Motor neuron (in vitro differentiated cells): ENCODE results near the gene CPAMD8. TPM values are rescaled to one million over a fixed set of nuclear protein-coding genes. Genes with fewer than 3 reads are reported as not detected.
A peak's percentile ranks its signal among the peaks of the same experiment; 100 is the strongest.

ENCODE experiments used
- ATAC-seq, 8 experiments: fragments of 200-7000 bp; cut with Tn5 transposase; replicated peaks in 6 of 8; 2 replicates each; pipeline ENCODE4 v1.8.0; 2021; ENCODE audit warnings: mild to moderate bottlenecking in 8 of 8, moderate library complexity in 8 of 8
- H3K27ac ChIP-seq, 2 donors: fragments of 250-450 bp; sonication (Bioruptor Pico); 2 replicates each; pipeline ENCODE4 v1.9.0; 2021; ENCODE audit warnings: antibody characterized with exemption in 2 of 2, mild to moderate bottlenecking in 2 of 2, moderate library complexity in 1 of 2
- H3K4me1 ChIP-seq, 2 donors: fragments of 250-450 bp; sonication (Bioruptor Pico); replicated peaks in 1 of 2; 2 replicates each; pipeline ENCODE4 v1.6.1; 2021; ENCODE audit warnings: antibody characterized with exemption in 2 of 2, mild to moderate bottlenecking in 2 of 2, moderate library complexity in 1 of 2
- H3K4me3 ChIP-seq, 5 donors: fragments of 250-450 bp; sonication (Bioruptor Pico); 2 replicates each; pipeline ENCODE4 v1.9.0; 2021; ENCODE audit warnings: antibody characterized with exemption in 5 of 5, mild to moderate bottlenecking in 5 of 5, moderate library complexity in 4 of 5
- WGBS, 10 experiments: fragments of 450-650 bp; shearing (Covaris generic); methylation state at CpG; one replicate each; pipeline ENCODE4 v1.0.0; 2022; 5-methylcytosine and 5-hydroxymethylcytosine counted together
- in situ Hi-C, 9 experiments: fragments of 400-800 bp; cut with MboI; loops; one replicate each; pipeline ENCODE4 v1.15.0; 2021; ENCODE audit warnings: low sequenced_read_pairs in 9 of 9, low pct_unique_long_range_greater_than_20kb in 2 of 9; ENCODE audit not compliant: unreplicated experiment in 9 of 9
- total RNA-seq, 8 experiments: library from RNA; unstranded; fragments of 300-600 nt; gene quantifications; 2 replicates each; pipeline versions ENCODE4 v1.2.3 to v1.2.4, GENCODE V29; 2022

Gene CPAMD8
- total RNA-seq, 8 experiments from 2014 or later = 0.36 to 6.5 (median 3.6) TPM

DNA sequence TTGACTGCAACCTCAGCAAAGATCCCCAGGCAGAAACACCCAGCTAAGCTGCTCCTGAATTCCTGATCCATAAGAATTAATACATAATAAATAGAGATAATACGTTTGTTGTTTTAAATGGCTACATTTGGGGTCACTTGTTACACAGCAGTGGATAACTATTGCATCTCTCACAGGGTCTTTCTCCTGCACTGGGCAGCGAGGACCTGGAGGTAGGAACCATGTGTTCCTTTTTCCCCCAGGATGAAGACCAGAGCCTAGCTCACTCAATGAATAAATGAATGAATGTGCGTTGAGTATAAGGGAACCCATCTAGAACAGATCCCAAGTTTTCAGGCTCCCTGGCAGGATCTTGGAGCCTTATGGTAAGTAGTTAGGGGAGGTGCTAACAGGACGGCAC is 107.1 kb downstream of the CPAMD8 start:
- 10 to 90% (median 68%) methylated on average over 1 to 4 of the region's 4 CpGs; no CpG with 5 or more reads in 3 of the 10 experiments for WGBS, 10 experiments
- ATAC-seq = no peak
- Histone ChIP-seq H3K4me1 (no peaks in the 10 kb centered on the region), H3K4me3 (no peak overlapping the region), H3K27ac (no peak overlapping the region)
- in situ Hi-C loops = no loop called here

- Histone ChIP-seq H3K4me1 (no peaks in the 10 kb centered on the region), H3K27ac (no peak overlapping the region), H3K4me3 (no peak overlapping the region)
- no peak for ATAC-seq
- 42 to 100% (median 83%) methylated on average over 2 to 6 of the region's 7 CpGs; no CpG with 5 or more reads in 1 of the 10 experiments for WGBS, 10 experiments
- in situ Hi-C loops = no loop called here
Observed at GRCh38 chr19:16917401-16917800, 109.2 kb downstream of the CPAMD8 start.

- Histone ChIP-seq H3K4me1 (no peaks in the 10 kb centered on the region), H3K27ac (no peak overlapping the region), H3K4me3 (no peak overlapping the region)
- WGBS, 10 experiments = 11 to 88% (median 63%) methylated on average over 1 to 3 of the region's 3 CpGs; no CpG with 5 or more reads in 2 of the 10 experiments
- no peak for ATAC-seq
- in situ Hi-C loops = no loop called here
Observed at GRCh38 chr19:16915734-16916133, 110.9 kb downstream of the CPAMD8 start.

DNA sequence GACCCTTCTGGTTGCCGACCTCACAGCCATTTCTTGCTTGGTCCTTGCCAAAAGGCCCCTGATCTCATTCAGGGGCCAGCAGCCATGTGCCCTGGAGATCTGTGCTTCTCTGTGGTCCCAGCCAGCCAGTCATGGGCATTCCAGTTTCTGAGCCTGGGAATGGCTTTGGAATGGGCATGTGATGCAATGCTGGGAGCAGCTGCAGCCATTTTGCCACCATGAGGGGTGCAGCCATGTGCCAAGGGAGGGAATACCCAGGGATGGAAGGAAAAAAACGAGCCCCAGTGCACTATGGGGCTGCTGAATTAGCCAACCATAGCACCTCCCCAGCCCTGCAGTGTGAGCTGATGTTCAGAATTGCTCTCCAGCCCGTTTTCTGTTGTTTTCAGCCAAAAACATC is 111.5 kb downstream of the CPAMD8 start:
- Histone ChIP-seq H3K4me3 (no peak overlapping the region), H3K4me1 (no peaks in the 10 kb centered on the region), H3K27ac (no peak overlapping the region)
- in situ Hi-C loops = no loop called here
- no peak for ATAC-seq
- 0 to 83% (median 25%) methylated on average over 1 to 2 of the region's 3 CpGs; no CpG with 5 or more reads in 3 of the 10 experiments for WGBS, 10 experiments

- H3K4me3 ChIP-seq = no peak overlapping the region
- in situ Hi-C loops = no loop called here
- 0% methylated on average over 1 of the region's 11 CpGs; no CpG with 5 or more reads in 9 of the 10 experiments for WGBS, 10 experiments
- H3K27ac ChIP-seq = no peak overlapping the region
- H3K4me1 ChIP-seq = no peaks in the 10 kb centered on the region
- ATAC-seq = no peak
Observed at GRCh38 chr19:16914421-16914820, 112.2 kb downstream of the CPAMD8 start.

DNA sequence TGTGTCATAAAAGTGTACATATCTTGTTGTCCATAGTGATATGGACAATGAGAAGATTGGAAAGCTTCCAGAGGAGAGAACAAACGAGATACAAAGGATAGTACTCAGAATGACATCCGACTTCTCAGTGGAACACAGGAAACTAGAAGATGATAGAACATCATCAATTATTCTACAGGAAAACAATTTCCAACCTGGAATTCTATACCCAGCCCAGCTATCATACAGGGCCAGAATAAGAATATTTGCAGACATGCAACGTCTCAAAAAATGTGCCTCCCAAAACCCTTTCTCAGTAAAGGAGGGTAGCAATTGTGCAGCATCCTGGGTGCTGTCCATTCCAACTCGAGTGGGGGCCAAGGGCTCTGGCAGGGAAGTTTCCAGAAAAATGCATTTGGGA is 113.8 kb downstream of the CPAMD8 start:
- ATAC-seq = no peak
- no peaks in the 10 kb centered on the region for H3K4me1 ChIP-seq
- no peak overlapping the region for H3K27ac ChIP-seq
- in situ Hi-C loops = no loop called here
- 0 to 70% (median 40%) methylated on average over 1 to 4 of the region's 4 CpGs; no CpG with 5 or more reads in 1 of the 10 experiments for WGBS, 10 experiments
- no peak overlapping the region for H3K4me3 ChIP-seq

- WGBS, 10 experiments = 7 to 89% (median 49%) methylated on average over 2 to 4 of the region's 7 CpGs; no CpG with 5 or more reads in 6 of the 10 experiments
- Histone ChIP-seq H3K27ac (no peak overlapping the region), H3K4me3 (no peak overlapping the region), H3K4me1 (no peaks in the 10 kb centered on the region)
- in situ Hi-C loops = no loop called here
- no peak for ATAC-seq
Observed at GRCh38 chr19:16911046-16911445, 115.6 kb downstream of the CPAMD8 start.

- Histone ChIP-seq H3K4me1 (no peaks in the 10 kb centered on the region), H3K4me3 (no peak overlapping the region), H3K27ac (no peak overlapping the region)
- WGBS, 10 experiments = 63 to 94% (median 72%) methylated on average over 3 to 10 of the region's 12 CpGs; no CpG with 5 or more reads in 5 of the 10 experiments
- in situ Hi-C loops = no loop called here
- ATAC-seq = no peak
Observed at GRCh38 chr19:16908759-16909158, 117.9 kb downstream of the CPAMD8 start.

DNA sequence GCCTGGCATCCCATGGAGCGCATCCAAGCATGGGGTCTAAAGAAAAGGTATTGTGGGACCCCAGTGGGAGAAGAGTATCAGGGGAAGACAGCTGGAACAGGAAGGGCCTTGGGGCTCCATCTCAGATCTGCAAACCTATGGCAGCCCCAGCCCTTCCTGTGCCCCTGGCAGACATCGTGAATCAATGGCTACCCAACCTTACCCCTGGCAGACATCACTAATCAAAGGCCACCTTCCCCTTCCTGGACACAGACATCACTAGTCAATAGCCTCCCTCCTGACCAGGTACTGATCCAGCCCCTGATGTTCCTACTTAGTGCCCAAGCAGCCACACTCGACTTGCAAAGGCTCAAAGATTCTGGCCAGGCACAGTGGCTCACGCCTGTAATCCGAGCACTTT is 122.0 kb downstream of the CPAMD8 start:
- WGBS, 10 experiments = 0 to 90% (median 50%) methylated on average over 1 to 4 of the region's 5 CpGs; no CpG with 5 or more reads in 1 of the 10 experiments
- Histone ChIP-seq H3K4me1 (peaks cover 17 to 21% of the 10 kb centered on the region in 2 donors), H3K4me3 (no peak overlapping the region), H3K27ac (no peak overlapping the region)
- in situ Hi-C loops = no loop called here
- ATAC-seq = no peak

DNA sequence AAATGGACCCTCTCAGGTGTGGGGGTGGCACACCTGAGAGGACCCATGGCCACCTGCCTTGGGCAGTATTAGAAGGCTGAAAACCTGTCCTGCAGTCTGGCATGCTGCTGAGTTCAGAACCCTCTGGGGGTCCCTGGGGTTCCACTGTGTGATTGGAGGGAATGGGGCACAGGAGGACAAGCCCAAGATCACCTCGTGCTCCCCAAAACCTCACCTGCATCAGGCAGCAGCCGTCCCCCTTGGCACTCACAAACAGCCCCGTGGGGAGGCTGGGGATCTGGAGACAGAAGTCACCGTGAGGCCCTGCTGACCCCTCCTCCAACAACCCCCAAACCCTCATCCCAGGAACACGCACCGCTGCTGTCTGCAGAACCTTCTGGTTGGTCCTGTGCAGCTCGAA is 123.3 kb downstream of the CPAMD8 start:
- 80 to 100% (median 86%) methylated on average over 1 to 7 of the region's 7 CpGs; no CpG with 5 or more reads in 6 of the 10 experiments for WGBS, 10 experiments
- in situ Hi-C loops = no loop called here
- H3K4me1 ChIP-seq = peaks cover 17 to 22% of the 10 kb centered on the region in 2 donors
- no peak overlapping the region for H3K4me3 ChIP-seq
- H3K27ac ChIP-seq = no peak overlapping the region
- no peak for ATAC-seq

DNA sequence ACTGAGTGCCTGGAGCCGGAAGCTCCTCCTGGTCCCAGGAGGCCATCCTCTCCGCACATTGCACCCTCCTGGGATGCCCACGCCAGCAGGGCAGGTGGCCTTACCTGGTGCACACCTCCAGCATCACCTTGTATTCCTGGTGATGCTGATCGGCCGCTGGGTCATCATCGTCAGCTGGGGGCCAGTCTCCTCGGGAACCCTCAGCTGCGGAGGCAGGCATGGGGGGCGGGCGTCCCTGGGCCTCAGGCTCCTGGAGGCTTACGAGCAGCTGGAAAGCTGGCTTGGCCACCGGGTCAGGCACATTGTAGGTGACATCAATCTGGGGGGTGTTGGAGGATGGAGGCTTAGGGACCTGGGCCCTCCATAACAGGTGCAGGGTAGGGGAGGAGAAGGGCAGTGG is 124.1 kb downstream of the CPAMD8 start:
- 74 to 100% methylated on average over 1 to 3 of the region's 12 CpGs; no CpG with 5 or more reads in 8 of the 10 experiments for WGBS, 10 experiments
- Histone ChIP-seq H3K27ac (peak overlapping the region in 1 of 2 donors; percentile 26), H3K4me1 (peaks cover 17 to 24% of the 10 kb centered on the region in 2 donors), H3K4me3 (no peak overlapping the region)
- in situ Hi-C loops = no loop called here
- no peak for ATAC-seq

GRCh38 chr19:16901491-16902175 is 125.0 kb downstream of the CPAMD8 start:
- Histone ChIP-seq H3K27ac (peak overlapping the region in 1 of 2 donors; percentile 26), H3K4me1 (peaks cover 17 to 24% of the 10 kb centered on the region in 2 donors), H3K4me3 (no peak overlapping the region)
- 33 to 100% (median 80%) methylated on average over 1 to 5 of the region's 19 CpGs; no CpG with 5 or more reads in 3 of the 10 experiments for WGBS, 10 experiments
- in situ Hi-C loops = no loop called here
- ATAC-seq = no peak

DNA sequence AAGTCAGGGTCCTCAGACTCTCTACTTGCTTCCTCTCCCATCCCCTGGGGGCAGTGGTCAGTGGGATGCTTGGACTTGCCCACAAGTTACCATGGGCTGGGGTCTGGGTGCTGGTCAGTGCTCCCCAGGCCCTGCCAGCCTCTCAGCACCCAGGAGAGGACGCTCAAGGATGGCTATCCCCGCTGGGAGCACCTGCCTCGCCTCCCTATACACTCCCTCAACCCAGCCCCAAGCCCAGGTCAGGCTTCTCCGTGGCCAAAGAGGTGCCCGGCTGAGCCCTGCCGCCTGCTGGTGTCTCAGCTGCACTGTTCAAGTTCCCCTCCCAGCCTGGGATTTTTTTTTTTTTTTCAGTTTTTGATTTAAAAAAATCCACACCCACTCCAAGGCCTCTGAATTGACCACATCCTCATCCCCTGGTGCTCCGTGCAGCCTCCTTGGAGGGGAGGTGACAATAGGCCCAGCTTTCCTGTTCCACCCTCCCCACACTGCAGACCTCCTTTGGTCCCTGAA is 127.0 kb downstream of the CPAMD8 start:
- WGBS, 10 experiments = 0 to 20% (median 13%) methylated on average over 1 to 7 of the region's 7 CpGs; no CpG with 5 or more reads in 5 of the 10 experiments
- peak in 2 of 8 experiments; percentile 4 to 31 for ATAC-seq

More for the DNA sequence above, 127.0 kb downstream of the CPAMD8 start:
- Histone ChIP-seq H3K4me1 (peaks cover 21 to 24% of the 10 kb centered on the region in 2 donors), H3K27ac (no peak overlapping the region), H3K4me3 (no peak overlapping the region)
- in situ Hi-C loops = no loop called here
